HCT116 (cell line): ENCODE results near the gene DHX15. TPM values are rescaled to one million over a fixed set of nuclear protein-coding genes. Genes with fewer than 3 reads are reported as not detected.

Experiments
- ATAC-seq: fragments of 200-7000 bp; cut with Tn5 transposase; 2 replicates; pipeline ENCODE4 v1.9.1; 2020; ENCODE audit warnings: mild to moderate bottlenecking, moderate library complexity
- BruUV-seq: library from RNA; stranded (reverse); fragments of 400-500 nt; replicated peaks from 2 replicates; lab custom pipeline; 2021; lab: Mats Ljungman, UMichigan
- CTCF ChIA-PET: fragments of 300-600 bp; sonication (Branson Sonifier 250); formaldehyde crosslinking; loops from one replicate; lab custom pipeline; 2021; ENCODE audit warnings: antibody characterized with exemption; lab: Charles Lee
- POLR2A ChIA-PET: fragments of 300-600, 350-600 bp; sonication (Branson Sonifier 250); formaldehyde crosslinking; loops from one replicate; lab custom pipeline; 2021; ENCODE audit warnings: antibody characterized with exemption; lab: Charles Lee
- RAD21 ChIA-PET, 2 experiments: fragments of 300-600 bp; sonication (Branson Sonifier 250); formaldehyde crosslinking; loops; one replicate each; lab custom pipeline; 2023; ENCODE audit warnings: low total read pairs in 2 of 2; ENCODE audit not compliant: uncharacterized antibody in 2 of 2, unreplicated experiment in 2 of 2, low non-redundant PET in 1 of 2; lab: Charles Lee
- DNase-seq: peaks from one replicate; pipeline ENCODE4 v3.0.0-alpha.2; 2010; ENCODE audit warnings: low read depth, low spot score
- H2AFZ ChIP-seq: fragments of 200-600 bp; shearing (Covaris generic), sonication (generic); 2 replicates; pipeline ENCODE4 v1.6.1; 2017; ENCODE audit warnings: low read depth, mixed run types, mixed read lengths, antibody characterized with exemption, low read length; ENCODE audit not compliant: poor library complexity, severe bottlenecking
- H3K27ac ChIP-seq: 2 replicates; pipeline ENCODE4 v1.5.1; 2012; ENCODE audit warnings: low read depth, low read length
- H3K27me3 ChIP-seq: fragments of 200-600 bp; sonication (generic); 2 replicates; pipeline ENCODE4 v1.6.1; 2016; ENCODE audit warnings: mixed run types, low read length, mixed read lengths; ENCODE audit not compliant: insufficient read depth
- H3K36me3 ChIP-seq, 2 experiments: fragments of 200-500 bp in 1 of 2; fragments of 200-600 bp in 1 of 2; sonication (Bioruptor generic) in 1 of 2; sonication (generic) in 1 of 2; 2 replicates each; pipeline versions ENCODE4 v1.5.1 to v1.6.1; 2014 to 2016; ENCODE audit warnings: low read length in 2 of 2, inconsistent platforms in 1 of 2, mixed read lengths in 1 of 2, mixed run types in 1 of 2; ENCODE audit not compliant: insufficient read depth in 2 of 2, control insufficient read depth in 1 of 2
- H3K4me1 ChIP-seq, 2 experiments: fragments of 200-600 bp in 1 of 2; sonication (generic) in 1 of 2; 2 replicates each; pipeline versions ENCODE4 v1.5.1 to v1.6.1; 2012 to 2017; ENCODE audit warnings: low read length in 2 of 2, inconsistent platforms in 1 of 2, mild to moderate bottlenecking in 1 of 2, mixed read lengths in 1 of 2, mixed run types in 1 of 2, moderate library complexity in 1 of 2; ENCODE audit not compliant: insufficient read depth in 2 of 2, control insufficient read depth in 1 of 2
- H3K4me2 ChIP-seq: fragments of 200-600 bp; sonication (generic); 2 replicates; pipeline ENCODE4 v1.6.1; 2017; ENCODE audit warnings: mixed run types, low read length, mixed read lengths
- H3K4me3 ChIP-seq, 2 experiments: fragments of 200-600 bp in 1 of 2; sonication (generic) in 1 of 2; replicated peaks in 1 of 2; 2 replicates each; pipeline ENCODE4 v1.5.1; 2011 to 2016; ENCODE audit warnings: low read length in 2 of 2, control low read depth in 1 of 2, low read depth in 1 of 2, mild to moderate bottlenecking in 1 of 2, mixed read lengths in 1 of 2, mixed run types in 1 of 2
- H3K79me2 ChIP-seq: fragments of 200-600 bp; sonication (generic); 2 replicates; pipeline ENCODE4 v1.6.1; 2017; ENCODE audit warnings: mild to moderate bottlenecking, mixed run types, low read length, moderate library complexity, mixed read lengths; ENCODE audit not compliant: insufficient read depth
- H3K9ac ChIP-seq: fragments of 200-600 bp; sonication (generic); 2 replicates; pipeline ENCODE4 v1.6.1; 2016; ENCODE audit warnings: low read length, mixed read lengths
- H3K9me2 ChIP-seq: fragments of 200-600 bp; sonication (generic), shearing (Covaris generic); 2 replicates; pipeline ENCODE4 v1.6.1; 2017; ENCODE audit warnings: mixed run types, mild to moderate bottlenecking, moderate library complexity; ENCODE audit not compliant: insufficient read depth
- H3K9me3 ChIP-seq, 2 experiments: fragments of 200-500 bp in 1 of 2; fragments of 200-600 bp in 1 of 2; sonication (Bioruptor generic) in 1 of 2; sonication (generic) in 1 of 2; 2 replicates each; pipeline ENCODE4 v1.6.1; 2014 to 2017; ENCODE audit warnings: low read length in 2 of 2, mixed read lengths in 2 of 2, inconsistent platforms in 1 of 2, low read depth in 1 of 2, mild to moderate bottlenecking in 1 of 2, mixed run types in 1 of 2, moderate library complexity in 1 of 2; ENCODE audit not compliant: control insufficient read depth in 1 of 2, insufficient read depth in 1 of 2
- H4K20me1 ChIP-seq: fragments of 200-600 bp; sonication (generic), shearing (Covaris generic); 2 replicates; pipeline ENCODE4 v1.6.1; 2017; ENCODE audit warnings: mixed run types, mild to moderate bottlenecking, moderate library complexity; ENCODE audit not compliant: insufficient read depth
- ATF3 ChIP-seq: IDR thresholded peaks from 2 replicates; pipeline ENCODE4 v1.6.1; 2012
- CBX3 ChIP-seq: IDR thresholded peaks from 2 replicates; pipeline ENCODE4 v1.6.1; 2012; ENCODE audit warnings: low read depth
- CEBPB ChIP-seq: IDR thresholded peaks from 2 replicates; pipeline ENCODE4 v1.6.1; 2012; ENCODE audit warnings: low read depth
- EGR1 ChIP-seq: IDR thresholded peaks from 2 replicates; pipeline ENCODE4 v1.6.1; 2012; ENCODE audit warnings: low read depth
- ELF1 ChIP-seq: IDR thresholded peaks from 2 replicates; pipeline ENCODE4 v1.6.1; 2012; ENCODE audit warnings: low read depth, borderline replicate concordance
- EZH2 ChIP-seq: fragments of 200-600 bp; sonication (generic); IDR thresholded peaks from 2 replicates; pipeline ENCODE4 v1.6.1; 2017; ENCODE audit warnings: antibody characterized with exemption, mixed run types
- FOSL1 ChIP-seq: IDR thresholded peaks from 2 replicates; pipeline ENCODE4 v1.6.1; 2012; ENCODE audit warnings: low read depth
- MAX ChIP-seq: IDR thresholded peaks from 2 replicates; pipeline ENCODE4 v1.6.1; 2012
- POLR2A ChIP-seq: IDR thresholded peaks from 2 replicates; pipeline ENCODE4 v1.7.0; 2011; ENCODE audit warnings: borderline replicate concordance; ENCODE audit not compliant: insufficient read depth, insufficient read length; ENCODE audit errors: extremely low read depth
- POLR2AphosphoS5 ChIP-seq: IDR thresholded peaks from 2 replicates; pipeline ENCODE4 v1.6.1; 2011; ENCODE audit warnings: mild to moderate bottlenecking, low read depth, low read length, moderate library complexity
- RAD21 ChIP-seq: IDR thresholded peaks from 2 replicates; pipeline ENCODE4 v1.6.1; 2012; ENCODE audit warnings: low read depth, mild to moderate bottlenecking
- SP1 ChIP-seq: IDR thresholded peaks from 2 replicates; pipeline ENCODE4 v1.6.1; 2012; ENCODE audit warnings: low read depth
- SRF ChIP-seq: IDR thresholded peaks from 2 replicates; pipeline ENCODE4 v1.6.1; 2012; ENCODE audit warnings: low read depth
- ZFX ChIP-seq: fragments of 450-650 bp; IDR thresholded peaks from 2 replicates; pipeline ENCODE4 v1.6.1; 2017
- ZNF274 ChIP-seq: fragments of 200-500 bp; sonication (Bioruptor generic); IDR thresholded peaks from 2 replicates; pipeline ENCODE4 v1.6.1; 2014; ENCODE audit warnings: mild to moderate bottlenecking, low read depth, low read length, inconsistent platforms
- intact Hi-C: fragments of 100-400 bp; cut with micrococcal nuclease; formaldehyde crosslinking; loops from 2 replicates; pipeline ENCODE4 v1.10.0; 2022
- total RNA-seq: library from RNA; stranded (reverse); gene quantifications from one replicate; pipeline ENCODE4 v1.2.1, GENCODE V29; 2021; ENCODE audit not compliant: unreplicated experiment
- TF ChIP-seq, protein P1 (sequence below): IDR thresholded peaks from 2 replicates; pipeline ENCODE4 v1.6.1; 2011; ENCODE audit warnings: mild to moderate bottlenecking, low read length, moderate library complexity; ENCODE audit not compliant: insufficient replicate concordance; ENCODE audit errors: extremely low read depth

Gene DHX15
- total RNA-seq, 1 experiment from 2014 or later: 195 TPM

GRCh38 chr4:24495388-24495787, 89.0 kb downstream of the DHX15 start:
- no peaks in the 10 kb centered on the region for H3K27me3 ChIP-seq
- CTCF ChIA-PET: no interaction called here
- H3K36me3 ChIP-seq: no peaks in the 10 kb centered on the region

More at GRCh38 chr4:24495388-24495787, 89.0 kb downstream of the DHX15 start:
- H3K9me2 ChIP-seq: no peaks in the 10 kb centered on the region
- intact Hi-C loops: no loop called here
- BruUV-seq: no TSS peak
- no peak for DNase-seq
- RAD21 ChIA-PET: no interaction called here
- H3K4me1 ChIP-seq: no peaks in the 10 kb centered on the region
- H3K27ac ChIP-seq: no peak overlapping the region
- H2AFZ ChIP-seq: no peak overlapping the region
- no peak for ATAC-seq
- POLR2A ChIA-PET: no interaction called here
- no peak overlapping the region for H3K4me2 ChIP-seq
- H3K9me3 ChIP-seq: no peaks in the 10 kb centered on the region
- no peak overlapping the region for H3K4me3 ChIP-seq
- TF ChIP-seq POLR2AphosphoS5: no peak
- TF ChIP-seq ATF3: no peak
- no peak for TF ChIP-seq ELF1
- no peak for TF ChIP-seq RAD21
- TF ChIP-seq EGR1: no peak
- no peak for TF ChIP-seq MAX
- no peak for TF ChIP-seq CBX3
- TF ChIP-seq, protein P1, sequence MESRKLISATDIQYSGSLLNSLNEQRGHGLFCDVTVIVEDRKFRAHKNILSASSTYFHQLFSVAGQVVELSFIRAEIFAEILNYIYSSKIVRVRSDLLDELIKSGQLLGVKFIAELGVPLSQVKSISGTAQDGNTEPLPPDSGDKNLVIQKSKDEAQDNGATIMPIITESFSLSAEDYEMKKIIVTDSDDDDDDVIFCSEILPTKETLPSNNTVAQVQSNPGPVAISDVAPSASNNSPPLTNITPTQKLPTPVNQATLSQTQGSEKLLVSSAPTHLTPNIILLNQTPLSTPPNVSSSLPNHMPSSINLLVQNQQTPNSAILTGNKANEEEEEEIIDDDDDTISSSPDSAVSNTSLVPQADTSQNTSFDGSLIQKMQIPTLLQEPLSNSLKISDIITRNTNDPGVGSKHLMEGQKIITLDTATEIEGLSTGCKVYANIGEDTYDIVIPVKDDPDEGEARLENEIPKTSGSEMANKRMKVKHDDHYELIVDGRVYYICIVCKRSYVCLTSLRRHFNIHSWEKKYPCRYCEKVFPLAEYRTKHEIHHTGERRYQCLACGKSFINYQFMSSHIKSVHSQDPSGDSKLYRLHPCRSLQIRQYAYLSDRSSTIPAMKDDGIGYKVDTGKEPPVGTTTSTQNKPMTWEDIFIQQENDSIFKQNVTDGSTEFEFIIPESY: no peak
- TF ChIP-seq ZNF274: no peak
- no peak for TF ChIP-seq ZFX
- TF ChIP-seq CEBPB: no peak
- TF ChIP-seq POLR2A: no peak
- no peak for TF ChIP-seq FOSL1
- TF ChIP-seq SP1: no peak
- TF ChIP-seq SRF: no peak
- no peak for TF ChIP-seq EZH2
- no peak overlapping the region for H3K9ac ChIP-seq
- no peaks in the 10 kb centered on the region for H4K20me1 ChIP-seq
- H3K79me2 ChIP-seq: no peaks in the 10 kb centered on the region
